NCI-H2227 treated with DMSO at 0.1 percent for 48 hours (cell line): ENCODE results near the gene LMO7.
"Not testable (repeated sequence)": the region's sequence is repeated elsewhere in the genome, so short reads cannot be mapped to it uniquely, and the experiment has no call there.

Source experiments
- DNase-seq: peaks from one replicate; lab custom pipeline; 2025; lab: John Stamatoyannopoulos, UW

LMO7 gene

DNA sequence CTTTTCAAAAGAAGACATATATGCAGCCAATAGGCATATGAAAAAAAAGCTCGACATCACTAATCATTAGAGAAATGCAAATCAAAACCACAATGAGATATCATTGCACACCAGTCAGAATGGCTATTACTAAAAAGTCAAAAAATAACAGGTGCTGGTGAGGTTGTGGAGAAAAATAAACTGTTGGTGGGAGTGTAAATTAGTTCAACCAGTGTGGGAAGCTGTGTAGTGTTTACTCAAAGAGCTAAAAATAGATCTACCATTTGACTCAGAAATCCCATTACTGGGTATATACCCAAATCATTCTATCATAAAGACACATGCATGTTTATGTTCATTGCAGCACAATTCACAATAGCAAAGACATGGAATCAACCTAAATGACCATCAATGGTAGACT is 106.9 kb downstream of the LMO7 start:
- DNase-seq = not testable (repeated sequence)

DNA sequence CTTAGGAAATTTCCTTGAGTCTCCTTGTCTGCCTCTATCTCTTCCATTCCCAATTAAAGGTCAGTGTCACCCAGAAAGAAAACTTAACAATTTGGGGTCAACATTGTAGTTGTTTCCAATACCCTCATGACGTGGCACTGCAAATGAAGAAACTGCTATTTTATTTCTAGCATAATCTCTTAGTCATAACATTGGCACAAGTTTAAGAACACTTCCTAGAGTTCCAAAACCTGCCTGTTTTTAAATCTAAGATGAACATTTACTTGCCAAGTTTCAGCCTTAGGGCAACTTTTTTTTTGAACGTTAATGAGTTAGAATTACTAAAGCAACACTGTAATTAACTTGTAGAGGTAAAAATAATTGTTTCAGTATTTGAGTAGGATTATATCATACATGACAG is 108.0 kb downstream of the LMO7 start:
- no peak for DNase-seq

DNA sequence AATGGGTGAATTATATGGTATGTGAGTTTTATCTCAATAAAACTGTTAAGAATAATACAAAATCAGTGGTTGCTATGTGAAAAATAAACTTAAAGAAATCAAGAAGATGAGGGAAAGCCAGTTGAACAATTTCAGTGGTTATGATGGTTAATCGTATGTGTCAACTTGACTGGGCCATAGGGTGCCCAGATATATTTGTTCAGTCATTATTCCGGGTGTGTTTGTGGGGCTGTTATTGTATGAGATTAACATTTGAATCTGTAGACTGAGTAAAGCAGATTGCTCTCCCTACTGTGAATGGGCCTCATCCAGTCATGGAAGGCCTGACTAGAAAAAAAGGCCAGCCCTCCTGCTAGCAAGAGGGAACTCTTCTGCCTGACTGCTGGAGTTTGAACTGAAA is 109.3 kb downstream of the LMO7 start:
- DNase-seq = no peak

DNA sequence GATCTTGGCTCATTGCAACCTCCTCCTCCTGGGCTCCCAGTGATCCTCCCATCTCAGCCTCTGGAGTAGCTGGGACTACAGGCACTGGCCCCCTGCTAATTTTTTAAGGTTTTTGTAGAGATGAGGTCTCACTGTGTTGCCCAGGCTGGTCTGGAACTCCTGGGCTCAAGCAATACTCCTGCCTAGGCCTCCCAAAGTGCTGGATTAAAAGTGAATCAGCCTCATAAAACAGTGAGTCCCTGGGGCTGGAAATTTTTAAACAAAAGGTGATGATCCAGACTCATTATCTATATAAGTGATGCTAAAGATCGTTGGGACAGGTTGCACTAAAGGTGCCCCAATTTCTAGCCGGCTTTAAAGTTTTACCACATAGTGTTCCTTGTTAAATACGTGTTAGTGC is 112.7 kb downstream of the LMO7 start:
- no peak for DNase-seq

DNA sequence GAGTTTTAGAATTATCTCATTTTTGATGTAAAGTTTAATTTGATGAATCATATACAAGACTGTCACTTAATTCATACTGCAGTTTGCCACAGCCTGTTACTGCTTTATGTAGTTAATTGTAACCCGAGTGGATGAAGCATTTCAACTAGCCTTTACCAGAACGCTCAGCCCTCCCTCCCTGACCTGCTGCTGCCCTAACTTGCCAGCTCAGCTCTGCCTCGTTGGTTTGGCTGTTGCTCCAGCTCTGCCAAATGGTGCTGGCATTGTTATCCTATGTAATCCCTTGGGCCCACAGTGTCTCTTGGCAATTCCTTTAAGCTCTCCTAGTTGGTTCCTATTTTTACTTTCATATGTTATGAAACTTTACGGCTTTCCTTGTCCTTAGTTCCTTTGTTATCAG is 113.3 kb downstream of the LMO7 start:
- DNase-seq = no peak

DNA sequence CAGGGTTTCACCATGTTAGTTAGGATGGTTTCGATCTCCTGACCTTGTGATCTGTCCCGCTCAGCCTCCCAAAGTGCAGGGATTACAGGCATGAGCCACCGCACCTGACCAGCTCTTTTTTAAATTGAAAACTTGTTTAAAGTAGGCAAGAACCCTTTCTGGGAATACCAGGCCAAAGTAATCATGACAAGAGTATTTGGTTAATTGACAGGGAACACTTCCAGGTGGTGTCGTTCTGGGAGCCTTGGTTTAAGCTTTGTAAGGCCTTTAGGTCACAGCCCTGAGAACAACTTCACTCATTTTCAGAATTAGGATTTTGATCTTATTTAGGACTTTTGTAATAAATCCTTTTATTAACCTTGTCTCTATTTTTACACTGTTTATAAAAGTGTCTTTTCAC is 115.2 kb downstream of the LMO7 start:
- no peak for DNase-seq

DNA sequence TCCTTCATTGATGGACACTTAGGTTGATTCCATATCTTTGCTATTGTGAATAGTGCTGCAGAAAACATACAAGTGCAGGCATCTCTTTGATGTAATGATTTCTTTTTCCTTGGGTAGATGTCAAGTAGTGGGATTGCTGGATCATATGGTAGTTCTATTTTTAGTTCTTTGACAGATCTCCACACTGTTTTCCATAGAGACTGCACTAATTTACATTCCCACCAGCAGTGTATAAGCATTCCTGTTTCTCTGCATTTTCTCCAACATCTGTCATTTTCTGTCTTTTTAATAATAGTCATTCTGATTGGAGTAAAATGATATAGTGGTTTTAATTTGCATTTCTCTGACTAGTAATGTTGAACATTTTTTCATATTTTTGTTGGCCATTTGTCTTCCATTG is 116.7 kb downstream of the LMO7 start:
- DNase-seq = no peak

DNA sequence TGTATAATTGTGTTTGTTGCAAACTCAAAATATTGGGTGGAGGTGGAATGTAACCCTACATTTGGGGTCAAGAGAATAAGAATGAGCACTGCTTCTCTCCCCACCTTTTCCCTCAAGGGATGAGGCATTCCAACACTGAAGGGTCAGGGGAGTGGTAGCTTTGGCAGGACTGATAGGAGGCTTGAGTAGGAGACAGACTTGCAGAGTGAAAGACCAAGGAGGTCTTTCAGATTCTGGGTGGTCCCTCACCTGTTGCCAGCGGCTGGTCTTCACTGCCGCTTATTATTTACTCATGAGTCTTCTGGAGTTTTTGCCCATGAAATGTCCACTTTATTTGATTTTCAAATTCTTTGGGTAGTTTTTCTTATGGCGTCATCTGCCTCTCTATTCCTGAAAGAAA is 118.8 kb downstream of the LMO7 start:
- DNase-seq = no peak

DNA sequence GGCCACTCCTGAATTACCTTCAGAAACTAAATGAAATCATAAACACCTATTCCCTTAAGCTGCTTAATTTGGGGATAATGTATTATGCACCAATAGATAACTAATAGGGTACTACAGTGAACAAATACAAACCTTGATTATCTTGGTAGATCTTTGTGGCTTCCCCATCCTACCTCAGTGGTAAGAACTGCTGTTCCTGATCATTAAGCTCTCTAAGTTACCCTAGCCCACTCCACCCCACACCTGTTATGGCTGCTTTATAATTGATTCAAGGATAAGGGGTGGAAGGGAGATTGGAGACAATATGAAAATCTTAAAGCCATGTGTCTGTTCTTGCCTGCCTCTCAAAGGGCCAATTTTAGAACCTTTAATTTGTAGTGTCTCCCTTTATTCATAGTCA is 121.2 kb downstream of the LMO7 start:
- DNase-seq = no peak

DNA sequence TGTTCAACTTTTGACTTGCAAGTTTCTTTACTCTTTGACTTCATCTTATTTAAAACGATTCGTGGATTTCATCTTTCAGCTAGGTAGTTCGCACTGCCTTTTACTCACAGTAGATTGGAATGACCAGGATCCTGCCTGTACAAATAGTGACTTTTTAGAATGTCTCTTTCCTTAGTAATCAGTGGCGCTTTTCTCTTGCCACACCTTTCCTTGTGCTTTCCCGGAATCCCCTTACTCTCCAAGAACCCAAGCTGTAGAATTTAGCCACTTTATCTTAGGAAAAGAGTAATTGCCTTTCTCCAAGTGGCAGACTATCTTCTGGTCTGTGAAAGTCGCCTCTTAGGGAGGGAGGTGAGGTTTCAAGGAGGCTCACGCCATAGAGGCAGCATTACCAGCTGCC is 123.4 kb downstream of the LMO7 start:
- DNase-seq = no peak

DNA sequence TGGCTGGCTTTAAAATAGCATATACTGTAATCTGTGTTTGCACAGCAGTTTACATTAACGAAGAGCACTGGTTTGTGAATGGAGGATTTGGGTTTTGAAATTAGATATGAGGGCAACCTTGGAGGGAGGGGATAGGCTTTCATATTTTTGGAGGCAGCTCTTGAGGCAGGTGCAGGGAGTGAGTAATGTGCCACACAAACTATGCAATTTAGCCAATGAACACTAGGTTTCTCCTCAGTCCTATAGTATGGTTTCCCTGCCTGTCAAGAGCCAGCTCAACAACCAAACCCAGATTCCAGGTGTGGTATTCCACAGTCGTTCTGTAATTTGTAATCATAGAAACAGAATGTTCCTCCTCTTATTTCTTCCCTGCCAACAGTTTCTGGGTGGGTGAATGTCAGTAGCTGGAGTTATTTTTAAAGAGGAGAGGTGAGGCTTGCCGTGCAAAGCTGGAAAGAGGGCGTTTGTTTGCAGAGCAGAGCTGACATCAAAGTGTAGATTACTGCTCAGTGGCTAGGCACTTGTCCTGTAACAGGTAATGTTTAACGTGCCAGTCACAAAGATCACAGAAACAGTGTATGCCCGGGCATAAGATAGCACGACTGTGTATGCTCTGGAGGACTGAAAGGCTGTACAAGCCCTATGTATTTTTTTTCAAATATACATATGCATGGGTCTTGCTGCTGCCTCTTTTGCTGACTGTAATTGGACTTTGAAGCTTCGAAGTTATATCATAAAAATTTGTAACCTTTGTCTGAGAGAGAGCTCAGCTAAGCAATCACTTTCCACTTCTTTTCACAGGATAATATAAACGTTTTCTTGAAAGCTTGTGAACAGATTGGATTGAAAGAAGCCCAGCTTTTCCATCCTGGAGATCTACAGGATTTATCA is 124.2 kb downstream of the LMO7 start:
- DNase-seq = no peak

DNA sequence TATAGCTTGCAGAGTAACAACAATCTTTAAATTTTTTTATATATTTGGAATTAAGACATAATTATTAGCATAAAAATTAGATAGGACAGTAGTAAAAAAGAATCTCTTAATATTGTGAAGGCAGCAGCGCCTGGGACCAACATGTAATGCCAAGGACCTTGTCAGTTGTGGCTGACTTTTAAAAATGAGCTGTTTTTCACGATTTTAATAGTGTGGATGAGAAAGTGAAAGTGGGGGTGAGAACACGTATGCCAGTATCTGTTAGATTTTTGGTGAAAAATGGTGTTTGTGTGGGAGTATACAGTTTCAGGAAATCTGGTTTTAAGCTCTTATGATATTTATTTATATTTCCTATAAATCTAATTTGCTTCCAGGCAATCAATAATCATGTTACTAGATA is 125.2 kb downstream of the LMO7 start:
- DNase-seq = no peak

DNA sequence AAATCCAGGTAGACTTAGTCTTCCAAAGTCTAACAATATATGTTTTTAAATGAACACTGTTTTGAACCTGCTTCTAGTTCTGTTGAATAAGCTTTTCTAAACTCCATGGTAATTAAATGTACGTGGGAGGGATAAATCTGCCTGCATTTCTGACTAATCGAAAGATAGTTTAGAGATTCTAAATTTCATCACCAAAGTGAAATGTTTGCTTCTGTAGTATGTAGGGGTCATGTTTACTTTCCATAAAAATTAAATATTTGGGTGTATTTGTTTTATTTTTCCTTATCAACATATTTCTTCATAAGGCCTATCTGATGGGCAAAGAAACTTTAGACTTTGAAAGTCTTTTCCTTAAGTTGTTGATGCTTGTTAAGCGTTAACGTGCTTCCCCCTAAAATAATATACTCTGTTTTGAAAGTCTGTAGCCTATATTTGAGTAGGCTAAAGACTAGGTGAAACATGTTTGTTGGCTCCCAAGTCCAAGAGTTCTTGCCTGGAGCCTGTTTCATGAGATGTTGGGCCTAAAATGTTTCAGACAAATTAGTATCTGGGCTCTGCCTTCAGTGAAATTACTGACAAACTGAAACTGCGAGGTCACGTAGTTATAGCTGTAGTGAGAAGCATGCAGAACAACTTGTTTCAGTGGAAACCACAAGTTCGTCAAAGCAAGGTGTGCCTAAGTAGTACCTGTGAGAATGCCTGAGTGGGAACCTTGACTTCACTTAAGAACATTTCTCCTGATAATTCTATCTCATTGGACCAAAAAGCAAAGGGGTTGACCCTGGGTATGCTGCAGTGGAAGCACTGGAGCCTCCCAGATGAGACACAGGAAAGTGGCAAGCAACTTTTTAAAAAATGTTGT is 126.2 kb downstream of the LMO7 start:
- DNase-seq = no peak

DNA sequence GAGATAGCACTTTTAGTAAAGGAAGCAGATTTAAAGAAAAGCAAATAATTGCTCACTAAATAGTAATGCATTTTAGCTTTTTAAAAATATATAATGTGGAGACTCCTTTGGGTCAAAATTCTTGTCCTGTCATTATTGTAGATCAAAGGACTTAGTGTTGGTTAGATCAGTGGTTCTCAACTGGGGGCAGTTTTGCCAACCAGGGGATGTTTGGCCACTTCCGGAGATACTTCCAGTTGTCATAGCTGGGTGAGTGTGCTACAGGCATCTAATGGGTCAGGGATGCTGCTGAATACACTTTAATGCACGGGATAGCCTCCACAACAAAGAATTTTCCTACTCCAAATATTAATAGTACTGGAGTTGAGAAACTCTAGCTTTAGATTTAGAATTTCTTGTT is 126.8 kb downstream of the LMO7 start:
- DNase-seq = no peak

DNA sequence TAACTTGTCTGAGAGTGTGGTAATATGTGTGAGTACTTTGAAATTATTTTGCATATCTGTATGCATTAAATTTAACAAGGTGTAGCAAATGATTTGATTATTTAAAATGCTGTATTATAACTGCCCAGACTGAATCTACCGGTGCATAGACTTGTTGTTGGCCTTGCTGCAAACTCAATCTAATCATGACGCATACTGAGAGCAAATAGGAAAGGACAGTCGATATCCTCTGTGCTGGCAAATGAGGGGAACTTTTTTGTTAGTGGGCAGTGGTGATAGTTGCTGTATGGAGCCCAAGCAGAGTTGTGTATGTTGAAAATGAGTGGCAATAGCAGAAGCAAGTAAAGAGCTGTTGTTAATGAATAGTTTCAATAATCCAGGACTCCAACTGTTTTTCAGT is 127.4 kb downstream of the LMO7 start:
- no peak for DNase-seq

DNA sequence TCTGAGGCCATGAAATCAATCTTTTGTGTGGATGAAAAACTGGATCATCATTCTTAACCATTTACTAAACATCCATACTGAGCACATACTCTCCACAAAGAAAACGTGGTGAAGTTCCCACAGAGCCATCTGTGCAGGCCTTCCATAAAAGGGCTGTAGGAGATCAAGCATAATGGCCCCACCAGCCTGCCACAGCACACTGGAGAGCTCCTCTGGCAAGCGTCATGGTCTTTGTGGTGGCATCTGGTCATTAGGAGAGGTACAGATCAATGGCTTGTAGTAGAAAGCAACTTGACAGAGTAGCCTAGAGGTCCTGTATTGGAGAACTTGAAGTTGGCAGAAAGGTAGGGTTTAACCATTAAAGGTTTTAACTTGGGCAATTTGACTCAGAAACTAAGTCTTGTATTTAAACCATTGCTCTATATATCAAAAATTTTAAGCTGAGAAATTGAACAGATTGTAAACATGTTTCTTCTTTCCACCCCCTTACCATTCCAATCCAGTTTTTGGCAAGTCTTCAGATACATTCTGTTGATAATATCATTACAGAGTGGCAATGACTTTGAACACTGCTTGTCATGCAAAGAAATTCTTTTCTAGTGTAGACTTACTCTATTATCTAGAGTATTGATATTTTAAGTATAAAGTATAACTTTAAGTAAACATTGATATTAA is 128.3 kb downstream of the LMO7 start:
- DNase-seq = no peak

DNA sequence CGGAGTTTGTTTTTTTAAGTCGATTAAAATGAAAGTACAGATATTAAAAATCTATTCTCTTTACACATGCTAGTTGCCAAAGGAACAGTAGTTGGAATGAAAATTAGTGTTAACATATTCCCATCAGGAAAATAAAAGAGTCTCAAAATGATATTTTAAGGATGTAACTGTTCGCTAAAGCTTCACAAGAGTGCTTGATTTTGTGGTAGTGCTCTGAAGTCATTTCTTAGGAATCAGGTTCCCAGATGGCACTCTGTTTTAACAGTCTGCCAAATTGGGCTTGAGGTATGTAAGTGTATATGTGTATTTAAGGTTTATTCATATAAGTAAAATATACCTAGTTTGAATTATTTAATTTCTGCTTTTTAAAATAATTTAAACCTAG is 128.8 kb downstream of the LMO7 start:
- DNase-seq = no peak

DNA sequence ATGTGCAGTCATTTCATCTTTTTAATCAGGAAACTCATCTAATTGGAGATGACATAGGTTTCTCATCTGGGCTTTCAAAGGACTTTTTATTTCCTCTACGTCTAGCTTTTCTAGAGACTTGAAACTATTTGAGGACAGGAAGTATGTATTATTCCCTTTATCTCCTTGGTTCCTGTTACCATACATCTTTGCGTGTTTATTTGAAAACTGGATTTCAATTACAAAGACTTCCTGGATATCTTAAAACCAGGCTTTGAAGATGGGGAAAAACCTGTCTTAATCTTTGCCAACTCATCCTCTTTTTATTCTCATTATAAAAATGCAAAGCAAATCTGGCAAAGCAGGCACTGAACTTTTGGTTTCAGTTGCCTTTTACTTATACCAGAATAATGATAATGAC is 130.5 kb downstream of the LMO7 start:
- no peak for DNase-seq

DNA sequence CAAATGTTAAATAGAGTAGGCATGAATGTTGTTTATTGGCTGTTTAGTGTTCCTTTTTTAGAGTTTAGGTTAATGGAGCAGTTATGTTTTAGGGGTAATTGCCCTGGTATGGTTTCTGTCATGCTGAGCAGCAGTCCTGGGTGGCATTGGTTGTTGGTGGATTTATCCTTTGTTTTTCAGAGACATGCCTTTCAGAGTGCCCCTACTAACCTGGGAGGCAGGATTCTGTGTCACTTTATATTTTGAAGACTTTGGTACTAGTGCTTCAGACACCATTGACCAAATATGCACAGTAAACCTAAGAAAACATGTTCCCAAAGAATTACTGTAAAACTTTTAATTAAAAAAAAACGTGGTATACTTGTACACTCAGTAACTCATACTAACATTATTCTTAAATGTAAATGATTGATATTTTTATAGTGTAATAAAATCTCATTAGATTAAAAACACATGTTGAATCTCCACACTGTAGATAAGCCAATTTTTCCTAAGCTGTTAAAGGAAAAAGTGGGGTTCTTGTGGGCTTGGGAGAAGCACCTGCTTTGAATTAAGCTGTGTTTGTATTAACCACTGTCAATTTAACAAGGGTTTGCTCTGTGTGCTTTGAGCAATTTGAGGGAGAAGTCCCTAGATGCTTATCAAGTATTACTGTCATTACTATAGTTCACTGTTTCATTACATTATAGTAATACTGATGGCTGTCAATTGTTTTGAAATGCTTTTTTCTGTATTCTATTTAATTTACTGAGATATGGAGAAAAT is 133.2 kb downstream of the LMO7 start:
- DNase-seq = no peak

DNA sequence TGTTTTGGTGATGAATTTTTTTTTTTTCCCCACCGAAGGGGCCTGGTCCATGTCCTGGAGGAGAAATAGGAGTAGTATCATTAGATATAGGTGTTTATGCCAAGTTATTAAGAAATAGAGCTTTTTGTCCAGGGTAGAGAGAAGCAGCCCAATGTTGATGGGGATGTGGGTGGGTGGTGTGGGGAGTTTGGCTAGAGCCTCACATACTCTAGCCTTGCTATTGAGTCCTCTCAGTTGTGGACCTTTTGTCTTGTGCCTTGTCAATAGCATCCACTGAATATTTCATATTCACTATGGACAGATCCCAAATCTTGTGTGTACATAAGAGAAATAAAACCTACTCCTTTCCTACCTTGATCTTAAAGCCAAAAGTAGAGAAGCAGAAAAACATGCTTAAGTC is 134.0 kb downstream of the LMO7 start:
- no peak for DNase-seq

DNA sequence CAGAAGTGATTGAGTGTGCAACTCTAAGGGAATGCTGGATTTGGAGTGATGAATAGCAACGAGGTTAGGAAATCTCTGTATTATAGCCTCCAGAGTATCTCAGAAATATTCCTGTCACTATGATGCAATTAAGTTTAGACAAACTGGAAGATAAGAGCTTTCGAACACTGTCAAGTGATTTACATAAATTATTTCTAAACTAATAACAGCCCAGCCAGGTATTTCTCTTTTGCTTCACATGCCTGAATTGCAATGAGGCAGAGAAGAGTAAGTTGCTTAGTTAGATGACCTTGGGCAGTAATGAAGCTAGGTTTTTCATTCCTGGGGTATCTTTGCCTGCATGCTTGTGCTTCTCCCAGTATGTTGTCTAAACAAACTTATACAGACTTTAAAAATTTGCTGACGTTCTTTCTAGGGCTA is 134.5 kb downstream of the LMO7 start:
- DNase-seq = no peak

DNA sequence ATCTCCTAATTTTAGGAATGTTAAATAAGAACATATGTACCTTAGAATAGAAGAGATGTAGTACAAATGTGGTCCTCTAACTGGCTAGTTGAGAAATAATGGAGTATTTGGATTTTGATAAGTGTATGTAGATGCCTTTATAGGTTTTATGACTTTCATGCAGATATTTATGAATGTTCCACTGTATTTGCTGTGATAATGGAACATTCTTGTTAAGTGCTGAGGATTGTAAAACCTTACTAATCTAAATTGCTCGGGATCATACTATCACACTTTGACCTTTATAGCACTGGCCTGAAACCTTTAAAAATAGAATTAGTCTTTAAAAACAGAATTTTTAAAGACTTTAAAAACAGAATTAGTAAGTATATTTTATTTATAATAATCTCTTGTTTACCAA is 135.1 kb downstream of the LMO7 start:
- DNase-seq = no peak
